Measurements from ENCODE around the gene TMTC1.

GRCh38 chr12:29797565-29798355 lies 14.0 kb upstream of the TMTC1 start:
- TF ChIP-seq POLR2A (IDR thresholded peaks at IDR 0.05; ENCODE audit: extremely low read depth, insufficient read length) (no peak), CTCF (IDR thresholded peaks at IDR 0.05; ENCODE audit: low read depth, low read length) (no peak)

Data from NB4 (cell line).